Common myeloid progenitor, CD34-positive (primary cell): ENCODE data around the gene GRM2. TPM values are rescaled to one million over a fixed set of nuclear protein-coding genes. Genes with fewer than 3 reads are reported as not detected.

Experiments
- CTCF ChIA-PET: fragments of 350-600 bp; sonication (Branson Sonifier 250); formaldehyde crosslinking; loops from one replicate; lab custom pipeline; 2021; ENCODE audit warnings: antibody characterized with exemption; lab: Charles Lee
- POLR2A ChIA-PET: fragments of 350-600 bp; sonication (Branson Sonifier 250); formaldehyde crosslinking; loops from one replicate; lab custom pipeline; 2021; ENCODE audit warnings: antibody characterized with exemption; lab: Charles Lee
- DNase-seq, 3 donors: peaks; one replicate each; pipeline versions ENCODE4 v3.0.0 to v3.0.0-alpha.2; 2013
- H3K27ac ChIP-seq, 2 experiments: 1 replicate in 1 of 2; 2 replicates in 1 of 2; pipeline ENCODE4 v1.7.0; 2013; ENCODE audit warnings: inconsistent platforms in 2 of 2, low read length in 2 of 2, mild to moderate bottlenecking in 2 of 2, low read depth in 1 of 2, moderate library complexity in 1 of 2; ENCODE audit not compliant: severe bottlenecking in 2 of 2, insufficient read depth in 1 of 2, poor library complexity in 1 of 2
- H3K27me3 ChIP-seq, 5 experiments: replicated peaks in 2 of 5; 1 replicate in 3 of 5; 2 replicates in 2 of 5; pipeline versions ENCODE4 v1.6.1 to v1.7.0; 2013; ENCODE audit warnings: low read length in 4 of 5, mild to moderate bottlenecking in 2 of 5, moderate library complexity in 2 of 5, inconsistent platforms in 1 of 5; ENCODE audit not compliant: insufficient read depth in 5 of 5, control insufficient read depth in 4 of 5
- H3K36me3 ChIP-seq, 4 experiments: 1 replicate in 2 of 4; 2 replicates in 2 of 4; pipeline versions ENCODE4 v1.6.1 to v1.7.0; 2013; ENCODE audit warnings: low read length in 3 of 4, control low read depth in 1 of 4, mild to moderate bottlenecking in 1 of 4; ENCODE audit not compliant: control insufficient read depth in 4 of 4, insufficient read depth in 4 of 4
- H3K4me1 ChIP-seq, 4 experiments: 1 replicate in 3 of 4; 2 replicates in 1 of 4; pipeline versions ENCODE4 v1.6.1 to v1.7.1; 2013; ENCODE audit warnings: low read length in 3 of 4, mild to moderate bottlenecking in 3 of 4, control low read depth in 1 of 4, inconsistent platforms in 1 of 4, moderate library complexity in 1 of 4; ENCODE audit not compliant: control insufficient read depth in 4 of 4, insufficient read depth in 4 of 4; ENCODE audit errors: control extremely low read depth in 1 of 4
- H3K4me3 ChIP-seq, 7 experiments: 1 replicate in 4 of 7; 2 replicates in 3 of 7; pipeline versions ENCODE4 v1.5.1 to v1.7.0; 2013; ENCODE audit warnings: mild to moderate bottlenecking in 7 of 7, low read length in 6 of 7, moderate library complexity in 6 of 7, inconsistent platforms in 2 of 7, low read depth in 2 of 7, control low read depth in 1 of 7; ENCODE audit not compliant: insufficient read depth in 4 of 7, control insufficient read depth in 1 of 7; ENCODE audit errors: extremely low read depth in 1 of 7
- H3K9me3 ChIP-seq, 5 experiments: 1 replicate in 4 of 5; 2 replicates in 1 of 5; pipeline versions ENCODE4 v1.6.1 to v1.7.1; 2013; ENCODE audit warnings: low read length in 4 of 5, mild to moderate bottlenecking in 2 of 5, inconsistent platforms in 1 of 5, low read depth in 1 of 5, moderate library complexity in 1 of 5; ENCODE audit not compliant: control insufficient read depth in 4 of 5, insufficient read depth in 2 of 5; ENCODE audit errors: control extremely low read depth in 1 of 5
- WGBS: methylation state at CpG from one replicate; pipeline ENCODE4 v1.1.5; 2013; ENCODE audit not compliant: insufficient coverage; 5-methylcytosine and 5-hydroxymethylcytosine counted together
- polyA plus RNA-seq: library from polyadenylated mRNA; unstranded; fragments of 120-200 nt; gene quantifications from one replicate; pipeline ENCODE4 v1.2.1, GENCODE V29; 2013

The GRM2 gene
- polyA plus RNA-seq, result 0.12 TPM

GRCh38 chr3:51706788-51707731 is at the start of gene GRM2:
Gene GRM2, plus strand, starts transcription at chr3:51707068. Its CDS starts 1,916 bp downstream, at chr3:51708984.
- CTCF ChIA-PET, result interaction anchor here (1.2 kb wide), 1 partner anchor 11 kb away, joined by 3 read pairs; no protein-coding TSS in a partner anchor
- Histone ChIP-seq H3K36me3 (peaks cover 3 to 34% (median 11%) of the 10 kb centered on the region in 4 experiments), H3K9me3 (no peaks in the 10 kb centered on the region), H3K27me3 (peaks cover 0 to 19% (median 7%) of the 10 kb centered on the region in 5 experiments), H3K4me1 (peaks cover 0 to 11% (median 6%) of the 10 kb centered on the region in 4 experiments), H3K4me3 (peak within 1 kb of the TSS in 3 of 7 experiments; percentile 16 to 49 (median 48)), H3K27ac (no peak within 1 kb of the TSS)
- POLR2A ChIA-PET, result no interaction called here
- peak in 2 of 3 donors; percentile 79 to 82 for DNase-seq
- WGBS, result 29% methylated on average over 51 of the region's 69 CpGs

DNA sequence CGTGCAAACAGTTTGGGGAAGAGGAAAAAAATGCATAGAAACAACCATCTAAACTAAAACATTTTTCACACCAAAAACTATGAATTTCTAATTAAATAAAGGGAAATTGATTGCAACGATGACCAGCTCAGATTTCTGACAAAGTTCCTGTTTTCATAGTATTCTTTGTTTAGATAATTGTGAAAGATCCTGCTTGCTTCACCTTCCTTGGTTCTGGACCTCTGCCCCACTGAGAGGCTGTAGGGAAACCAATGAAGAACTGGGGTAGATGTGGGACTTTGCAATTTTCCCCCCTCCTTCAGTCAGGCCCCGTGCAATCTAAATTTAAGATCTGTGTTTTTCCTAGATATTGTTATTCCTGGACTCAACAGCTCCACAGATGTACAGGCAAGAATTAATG is 49.6 kb upstream of the GRM2 start:
- no peaks in the 10 kb centered on the region for H3K27me3 ChIP-seq
- CTCF ChIA-PET, result interaction anchor here (0.6 to 4.3 kb wide), 3 partner anchors 13 to 147 kb away, joined by 3 to 20 read pairs (median 4); partner anchors contain the start of gene TEX264
- DNase-seq, result no peak
- peaks cover 13 to 51% (median 40%) of the 10 kb centered on the region in 4 experiments for H3K36me3 ChIP-seq
- POLR2A ChIA-PET, result no interaction called here
- no peaks in the 10 kb centered on the region for H3K4me1 ChIP-seq
- no CpG with 5 or more reads among the region's 3 CpGs for WGBS
- no peak overlapping the region for H3K27ac ChIP-seq
- H3K9me3 ChIP-seq, result no peaks in the 10 kb centered on the region
- no peak overlapping the region for H3K4me3 ChIP-seq

GRCh38 chr3:51659942-51660341 is 46.9 kb upstream of the GRM2 start:
- H3K36me3 ChIP-seq, result peaks cover 18 to 68% (median 51%) of the 10 kb centered on the region in 4 experiments
- H3K27ac ChIP-seq, result no peak overlapping the region
- POLR2A ChIA-PET, result no interaction called here
- no peaks in the 10 kb centered on the region for H3K4me1 ChIP-seq
- H3K4me3 ChIP-seq, result no peak overlapping the region
- H3K9me3 ChIP-seq, result no peaks in the 10 kb centered on the region
- CTCF ChIA-PET, result interaction anchor here (1.2 to 4.3 kb wide), 4 partner anchors 10 to 160 kb away, joined by 3 to 20 read pairs (median 4); partner anchors contain the start of genes DCAF1 and TEX264
- 98% methylated on average over 5 of the region's 9 CpGs for WGBS
- H3K27me3 ChIP-seq, result no peaks in the 10 kb centered on the region
- DNase-seq, result no peak

DNA sequence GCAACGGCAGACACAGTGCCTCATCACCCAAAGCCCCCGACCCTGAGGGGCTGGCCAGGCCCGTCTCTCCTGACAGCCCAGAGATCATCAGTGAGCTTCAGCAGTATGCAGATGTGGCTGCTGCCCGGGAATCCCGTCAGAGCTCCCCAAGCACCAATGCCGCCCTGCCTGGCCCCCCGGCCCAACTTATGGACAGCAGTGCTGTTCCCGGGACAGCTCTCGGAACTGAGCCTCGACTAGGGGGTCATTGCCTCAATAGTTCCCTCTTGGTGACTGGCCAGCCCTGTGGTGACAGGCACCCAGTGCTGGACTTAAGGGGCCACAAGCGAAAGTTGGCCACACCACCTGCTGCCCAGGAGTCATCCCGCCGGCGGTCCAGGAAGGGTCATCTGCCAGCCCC is 44.4 kb upstream of the GRM2 start:
- Histone ChIP-seq H3K4me3 (no peak overlapping the region), H3K9me3 (no peaks in the 10 kb centered on the region), H3K27me3 (no peaks in the 10 kb centered on the region), H3K4me1 (no peaks in the 10 kb centered on the region), H3K36me3 (peaks cover 20 to 55% (median 38%) of the 10 kb centered on the region in 4 experiments), H3K27ac (no peak overlapping the region)
- CTCF ChIA-PET, result interaction anchor here (1.3 to 14.2 kb wide), 4 partner anchors 10 to 24 kb away, joined by 3 to 214 read pairs (median 17); no protein-coding TSS in a partner anchor
- over 99% methylated on average over 12 of the region's 14 CpGs for WGBS
- DNase-seq, result no peak
- POLR2A ChIA-PET, result no interaction called here

- DNase-seq, result no peak
- POLR2A ChIA-PET, result interaction anchor here (0.7 kb wide), 1 partner anchor 294 kb away, joined by 5 read pairs; no protein-coding TSS in a partner anchor
Observed at GRCh38 chr3:51668756-51669155, 38.1 kb upstream of the GRM2 start.

GRCh38 chr3:51669241-51670052 is 37.4 kb upstream of the GRM2 start:
- peak; percentile 84 to 89 (median 87) for DNase-seq
- Histone ChIP-seq H3K36me3 (peaks cover 2 to 10% (median 5%) of the 10 kb centered on the region in 4 experiments), H3K4me1 (peaks cover 0 to 54% (median 41%) of the 10 kb centered on the region in 4 experiments), H3K4me3 (no peak overlapping the region), H3K27me3 (no peaks in the 10 kb centered on the region), H3K27ac (no peak overlapping the region), H3K9me3 (no peaks in the 10 kb centered on the region)
- ChIA-PET POLR2A (interaction anchor here (0.5 to 1.3 kb wide), 3 partner anchors 169 to 295 kb away, joined by 3 to 5 read pairs (median 4); partner anchors contain the start of gene DCAF1), CTCF (interaction anchor here (0.5 to 14.2 kb wide), 19 partner anchors 8 to 288 kb away, joined by 3 to 214 read pairs (median 4); partner anchors contain the start of gene DCAF1)
- 46% methylated on average over 7 of the region's 9 CpGs for WGBS

More at GRCh38 chr3:51668756-51669155, 38.1 kb upstream of the GRM2 start:
- H3K4me3 ChIP-seq, result no peak overlapping the region
- peaks cover 2 to 6% (median 5%) of the 10 kb centered on the region in 4 experiments for H3K36me3 ChIP-seq
- H3K4me1 ChIP-seq, result peaks cover 0 to 53% (median 40%) of the 10 kb centered on the region in 4 experiments
- H3K9me3 ChIP-seq, result no peaks in the 10 kb centered on the region
- CTCF ChIA-PET, result interaction anchor here (0.5 to 14.2 kb wide), 12 partner anchors 9 to 169 kb away, joined by 3 to 214 read pairs (median 4); partner anchors contain the start of gene DCAF1
- H3K27ac ChIP-seq, result no peak overlapping the region
- no peaks in the 10 kb centered on the region for H3K27me3 ChIP-seq
- 100% methylated on average over 1 of the region's 1 CpG for WGBS
